Measurements from ENCODE around the gene NHS. TPM values are rescaled to one million over a fixed set of nuclear protein-coding genes. Genes with fewer than 3 reads are reported as not detected.

The NHS gene
- total and polyA plus RNA-seq, 2 of the 4 experiments (the other 2 are of a cell fraction), result 0.36 to 0.90 TPM

DNA sequence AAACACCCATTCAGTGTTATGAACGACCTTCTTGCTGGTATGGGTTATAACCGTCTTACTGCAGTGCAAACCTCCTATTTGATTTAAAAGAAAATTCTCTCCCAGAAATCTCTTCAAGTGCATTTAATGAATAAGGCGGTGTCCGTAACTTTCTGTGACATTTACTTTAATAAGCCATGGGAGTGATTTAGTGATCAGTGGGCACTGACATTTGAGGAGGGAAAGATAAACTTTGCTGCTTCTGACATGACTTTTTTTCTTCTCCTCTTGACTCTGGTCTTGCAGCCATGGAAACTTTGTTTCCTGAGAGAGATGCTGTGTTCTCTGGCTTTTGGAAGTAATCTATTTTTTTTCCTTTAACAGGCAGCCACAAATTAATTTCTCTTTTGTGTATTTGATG, 106.1 kb downstream of the NHS start:
- Histone ChIP-seq H4K91ac (ENCODE audit: insufficient read depth, low read depth, low read length) (no peak overlapping the region), H3K9ac (ENCODE audit: low read depth, low read length) (no peak overlapping the region), H3K4me2 (ENCODE audit: low read depth, low read length) (no peak overlapping the region), H4K8ac (ENCODE audit: low read depth in 2 of 2, low read length in 2 of 2) (no peak overlapping the region), H3K9me3 (ENCODE audit: control insufficient read depth, insufficient read depth, low read length) (no peaks in the 10 kb centered on the region), H3K4me3 (ENCODE audit: insufficient read depth, low read depth, low read length) (no peak overlapping the region), H2AFZ (replicated peaks; ENCODE audit: low read length, poor library complexity) (no peak overlapping the region), H3K4ac (ENCODE audit: low read depth, low read length) (no peak overlapping the region), H3K56ac (ENCODE audit: extremely low read depth, insufficient read depth, low read length) (no peak overlapping the region), H3K36me3 (ENCODE audit: control insufficient read depth, insufficient read depth, low read length) (no peaks in the 10 kb centered on the region), H3K79me1 (ENCODE audit: low read depth in 1 of 2, low read length in 2 of 2) (no peaks in the 10 kb centered on the region), H4K5ac (ENCODE audit: low read depth, low read length) (no peak overlapping the region), H3K23ac (ENCODE audit: low read depth, low read length) (no peak overlapping the region), H2BK15ac (ENCODE audit: low read depth, low read length) (no peak overlapping the region), H3K27me3 (ENCODE audit: control insufficient read depth, insufficient read depth, low read length) (peaks cover 5% of the 10 kb centered on the region; the same call in 1 of the 2 replicates), H3K9me1 (ENCODE audit: insufficient read depth, low read length) (0 out of 2 replicates have a peak, but pooled peaks cover 2% of the 10 kb centered on the region), H3K14ac (replicated peaks; ENCODE audit: low read depth, low read length) (no peak overlapping the region), H4K20me1 (ENCODE audit: insufficient read depth, low read length) (no peaks in the 10 kb centered on the region), H2BK20ac (ENCODE audit: low read depth, low read length) (no peak overlapping the region), H2AK9ac (replicated peaks; ENCODE audit: low read depth, low read length, poor library complexity) (no peak overlapping the region), H3K4me1 (ENCODE audit: control insufficient read depth, insufficient read depth, low read length) (no peaks in the 10 kb centered on the region), H2AK5ac (ENCODE audit: low read depth, low read length) (no peak overlapping the region), H3K18ac (ENCODE audit: low read depth, low read length) (no peak overlapping the region), H2BK5ac (ENCODE audit: low read depth, low read length, poor library complexity, severe bottlenecking) (no peak overlapping the region), H3K27ac (ENCODE audit: insufficient read depth, low read length) (no peak overlapping the region), H2BK120ac (ENCODE audit: low read depth, low read length) (no peak overlapping the region)
- ATAC-seq (ENCODE audit: low read depth), result no peak
- TF ChIP-seq RAD21 (IDR thresholded peaks at IDR 0.05; ENCODE audit: low read length) (no peak), RFX5 (IDR thresholded peaks at IDR 0.05; ENCODE audit: low read depth, low read length) (no peak), MXI1 (IDR thresholded peaks at IDR 0.05; ENCODE audit: borderline replicate concordance, low read depth, low read length) (no peak), MAZ (IDR thresholded peaks at IDR 0.05; ENCODE audit: borderline replicate concordance, low read depth, low read length) (no peak), FOS (IDR thresholded peaks at IDR 0.05; ENCODE audit: low read depth, low read length) (no peak), BHLHE40 (IDR thresholded peaks at IDR 0.05; ENCODE audit: low read depth, low read length) (no peak), MAFK (IDR thresholded peaks at IDR 0.05; ENCODE audit: low read depth, low read length) (no peak), ELK1 (IDR thresholded peaks at IDR 0.05; ENCODE audit: borderline replicate concordance, low read depth, low read length) (no peak), CTCF (conservative IDR thresholded peaks at IDR 0.05; ENCODE audit: low read depth, low read length) (no peak), CEBPB (IDR thresholded peaks at IDR 0.05; ENCODE audit: low read depth, low read length) (no peak), POLR2A (IDR thresholded peaks at IDR 0.05; ENCODE audit: low read depth, low read length) (no peak), RCOR1 (IDR thresholded peaks at IDR 0.05; ENCODE audit: insufficient replicate concordance, low read length) (no peak)
- WGBS, 2 experiments (ENCODE audit: extremely low coverage in 2 of 2, insufficient read length in 1 of 2), result no CpG with 5 or more reads among the region's 4 CpGs
- intact Hi-C loops (cut with micrococcal nuclease), result no loop called here
- CTCF ChIA-PET, result no interaction called here
- POLR2A ChIA-PET (ENCODE audit: unreplicated experiment), result no interaction called here
- in situ Hi-C loops (cut with MboI; ENCODE audit: low sequenced_read_pairs), result no loop called here
- dilution Hi-C loops (cut with HindIII; ENCODE audit: low sequenced_read_pairs, unreplicated experiment), result no loop called here
- DNase-seq, result no peak
- no TSS peak for BruUV-seq (replicated peaks)
